Calu3 (cell line): ENCODE measurements around the gene DOCK9. TPM values are rescaled to one million over a fixed set of nuclear protein-coding genes. Genes with fewer than 3 reads are reported as not detected.

Experiments used
- BruUV-seq: library from RNA; stranded (reverse); fragments of 400-500 nt; replicated peaks from 2 replicates; lab custom pipeline; 2021; lab: Mats Ljungman, UMichigan
- CTCF ChIA-PET: fragments of 300-600 bp; sonication (Branson Sonifier 250); formaldehyde crosslinking; loops from one replicate; lab custom pipeline; 2022; ENCODE audit warnings: antibody characterized with exemption; lab: Charles Lee
- DNase-seq: peaks from one replicate; pipeline ENCODE4 v3.0.0; 2022
- H3K27ac Mint-ChIP-seq: one replicate; pipeline ENCODE4 v1.8.0; 2022; ENCODE audit warnings: mixed read lengths; ENCODE audit not compliant: unreplicated experiment
- H3K27me3 Mint-ChIP-seq: one replicate; pipeline ENCODE4 v1.8.0; 2022; ENCODE audit warnings: mixed read lengths; ENCODE audit not compliant: unreplicated experiment
- H3K36me3 Mint-ChIP-seq: one replicate; pipeline ENCODE4 v1.8.0; 2022; ENCODE audit warnings: mild to moderate bottlenecking, moderate library complexity, mixed read lengths; ENCODE audit not compliant: insufficient read depth, unreplicated experiment
- H3K4me1 Mint-ChIP-seq: one replicate; pipeline ENCODE4 v1.8.0; 2022; ENCODE audit warnings: mild to moderate bottlenecking, low read depth, mixed read lengths; ENCODE audit not compliant: unreplicated experiment
- H3K4me3 Mint-ChIP-seq: one replicate; pipeline ENCODE4 v1.8.0; 2022; ENCODE audit warnings: mild to moderate bottlenecking, low read depth, moderate library complexity, mixed read lengths; ENCODE audit not compliant: unreplicated experiment
- H3K9me3 Mint-ChIP-seq: one replicate; pipeline ENCODE4 v1.8.0; 2022; ENCODE audit warnings: low read depth, mixed read lengths; ENCODE audit not compliant: unreplicated experiment
- CTCF ChIP-seq: fragments of 200-600 bp; IDR thresholded peaks from one replicate; pipeline ENCODE4 v1.8.0; 2022; ENCODE audit warnings: antibody characterized with exemption; ENCODE audit not compliant: unreplicated experiment
- intact Hi-C: fragments of 100-400 bp; cut with micrococcal nuclease; formaldehyde crosslinking; loops from one replicate; pipeline ENCODE4 v1.10.0; 2022; ENCODE audit not compliant: unreplicated experiment
- total RNA-seq: library from RNA; stranded (reverse); gene quantifications from 2 replicates; pipeline ENCODE4 v1.2.3, GENCODE V29; 2022

The DOCK9 gene
- total RNA-seq, 1 experiment from 2014 or later, result 26.2 TPM

GRCh38 chr13:98823442-98823841, 154.4 kb downstream of the DOCK9 start:
- intact Hi-C loops, result no loop called here
- DNase-seq, result no peak
- H3K4me1 Mint-ChIP-seq, result peaks cover 9% of the 10 kb centered on the region
- CTCF ChIA-PET, result no interaction called here
- TF ChIP-seq CTCF, result no peak
- H3K4me3 Mint-ChIP-seq, result no peak overlapping the region
- H3K9me3 Mint-ChIP-seq, result no peaks in the 10 kb centered on the region
- BruUV-seq, result no TSS peak
- peaks cover 6% of the 10 kb centered on the region for H3K36me3 Mint-ChIP-seq
- H3K27ac Mint-ChIP-seq, result no peak overlapping the region
- no peaks in the 10 kb centered on the region for H3K27me3 Mint-ChIP-seq

GRCh38 chr13:98822225-98822606, 155.6 kb downstream of the DOCK9 start:
- TF ChIP-seq CTCF, result no peak
- Mint-ChIP-seq H3K36me3 (peaks cover 6% of the 10 kb centered on the region), H3K27ac (no peak overlapping the region)

GRCh38 chr13:98821372-98822224, 156.3 kb downstream of the DOCK9 start:
- no TSS peak for BruUV-seq
- intact Hi-C loops, result no loop called here
- no peak for TF ChIP-seq CTCF
- peaks cover 6% of the 10 kb centered on the region for H3K36me3 Mint-ChIP-seq
- no peak for DNase-seq
- H3K27me3 Mint-ChIP-seq, result no peaks in the 10 kb centered on the region
- no peak overlapping the region for H3K27ac Mint-ChIP-seq
- H3K4me1 Mint-ChIP-seq, result peaks cover 9% of the 10 kb centered on the region
- no peaks in the 10 kb centered on the region for H3K9me3 Mint-ChIP-seq
- CTCF ChIA-PET, result interaction anchor here (1.2 kb wide), 1 partner anchor 11 kb away, joined by 3 read pairs; no protein-coding TSS in a partner anchor
- H3K4me3 Mint-ChIP-seq, result no peak overlapping the region

More at GRCh38 chr13:98822225-98822606, 155.6 kb downstream of the DOCK9 start:
- no peaks in the 10 kb centered on the region for H3K27me3 Mint-ChIP-seq
- no TSS peak for BruUV-seq
- CTCF ChIA-PET, result no interaction called here
- peaks cover 9% of the 10 kb centered on the region for H3K4me1 Mint-ChIP-seq
- H3K4me3 Mint-ChIP-seq, result no peak overlapping the region
- intact Hi-C loops, result no loop called here
- H3K9me3 Mint-ChIP-seq, result no peaks in the 10 kb centered on the region
- DNase-seq, result no peak

GRCh38 chr13:98820744-98821371, 157.0 kb downstream of the DOCK9 start:
- DNase-seq, result no peak
- Mint-ChIP-seq H3K36me3 (peaks cover 11% of the 10 kb centered on the region), H3K4me3 (no peak overlapping the region), H3K27me3 (no peaks in the 10 kb centered on the region), H3K9me3 (no peaks in the 10 kb centered on the region), H3K27ac (no peak overlapping the region), H3K4me1 (peaks cover 9% of the 10 kb centered on the region)
- no peak for TF ChIP-seq CTCF
- CTCF ChIA-PET, result interaction anchor here (0.5 to 1.2 kb wide), 2 partner anchors 12 to 763 kb away, joined by 3 read pairs; no protein-coding TSS in a partner anchor
- BruUV-seq, result no TSS peak
- intact Hi-C loops, result no loop called here
